ENCODE measurements around the gene MAP3K19. TPM values are rescaled to one million over a fixed set of nuclear protein-coding genes. Genes with fewer than 3 reads are reported as not detected.
A peak's percentile ranks its signal among the peaks of the same experiment; 100 is the strongest.
"Not testable (repeated sequence)": the region's sequence is repeated elsewhere in the genome, so short reads cannot be mapped to it uniquely, and the experiment has no call there.

Gene MAP3K19
- total and polyA plus RNA-seq, 5 donors from 2014 or later, result not detected

DNA sequence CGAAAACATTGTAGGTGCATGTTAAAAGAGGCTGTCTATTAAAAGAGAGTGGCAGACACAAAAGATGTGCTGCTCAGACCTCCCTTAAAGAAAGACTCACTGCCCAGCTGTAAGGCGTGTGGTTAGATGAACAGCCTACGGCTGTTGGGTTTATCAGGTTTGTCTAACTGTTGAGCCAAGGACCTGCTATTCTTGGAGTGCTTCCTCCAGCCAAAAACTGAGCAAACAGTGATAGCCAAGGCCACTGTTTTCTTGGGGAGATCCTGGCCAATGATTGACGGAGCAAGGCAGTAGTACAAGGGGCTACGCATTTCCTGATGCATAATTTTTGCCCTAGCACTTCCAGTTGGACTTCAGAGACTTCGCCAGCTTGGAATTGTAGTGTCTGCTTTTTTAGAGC lies 3.4 kb upstream of the MAP3K19 start:
- H3K36me3 ChIP-seq (ENCODE audit: control insufficient read depth, insufficient read depth, low read length), result no peaks in the 10 kb centered on the region
- Mint-ChIP-seq H3K27ac (peak overlapping the region in 2 of 3 donors; percentile 23 to 49), H3K4me1 (peaks cover 24 to 38% (median 33%) of the 10 kb centered on the region in 4 donors), H3K4me3 (peak overlapping the region; percentile 42 to 74 (median 65)), H3K9me3 (no peaks in the 10 kb centered on the region), H3K27me3 (no peaks in the 10 kb centered on the region), H3K36me3 (no peaks in the 10 kb centered on the region)
- DNase-seq (no peak), ATAC-seq (ENCODE audit: low read depth in 2 of 2) (no peak)
- peaks cover 24% of the 10 kb centered on the region for H3K4me1 ChIP-seq (ENCODE audit: control insufficient read depth, insufficient read depth, low read length, poor library complexity, severe bottlenecking)
- no peaks in the 10 kb centered on the region for H3K9me3 ChIP-seq (ENCODE audit: control insufficient read depth in 2 of 2, low read length in 2 of 2)
- peaks cover under 1% of the 10 kb centered on the region for H3K27me3 ChIP-seq (ENCODE audit: control insufficient read depth, insufficient read depth, low read length)
- H3K4me3 ChIP-seq (ENCODE audit: low read depth, low read length), result no peak overlapping the region
- no peak overlapping the region for H3K27ac ChIP-seq (ENCODE audit: insufficient read depth, low read length, poor library complexity, severe bottlenecking)

DNA sequence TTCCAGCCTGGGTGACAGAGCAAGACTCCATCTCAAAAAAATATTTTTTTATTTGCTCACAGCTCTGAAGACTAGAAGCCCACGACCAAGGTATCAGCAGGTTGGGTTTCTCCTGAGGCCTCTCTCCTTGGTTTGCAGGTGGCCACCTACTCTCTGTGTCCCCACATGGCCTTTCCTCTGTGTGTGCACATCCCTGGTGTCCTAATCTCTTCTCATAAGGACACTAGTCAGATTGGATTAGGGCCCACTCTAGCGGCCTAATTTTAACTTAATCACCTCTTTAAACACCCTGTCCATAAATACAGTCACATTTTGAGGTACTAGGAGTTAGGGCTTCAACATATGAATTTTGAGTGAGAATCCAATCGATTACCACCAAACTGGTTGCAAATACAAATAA lies 2.9 kb upstream of the MAP3K19 start:
- Mint-ChIP-seq H3K27me3 (no peaks in the 10 kb centered on the region), H3K9me3 (no peaks in the 10 kb centered on the region), H3K4me1 (peaks cover 22 to 35% (median 30%) of the 10 kb centered on the region in 4 donors), H3K36me3 (no peaks in the 10 kb centered on the region), H3K27ac (peak overlapping the region in 2 of 3 donors; percentile 49 to 51), H3K4me3 (peak overlapping the region in 2 of 4 donors; percentile 42 to 74)
- H3K4me1 ChIP-seq (ENCODE audit: control insufficient read depth, insufficient read depth, low read length, poor library complexity, severe bottlenecking), result peaks cover 24% of the 10 kb centered on the region
- ATAC-seq (ENCODE audit: low read depth in 2 of 2) (no peak), DNase-seq (no peak)
- peaks cover 2% of the 10 kb centered on the region for H3K27me3 ChIP-seq (ENCODE audit: control insufficient read depth, insufficient read depth, low read length)
- no peak overlapping the region for H3K27ac ChIP-seq (ENCODE audit: insufficient read depth, low read length, poor library complexity, severe bottlenecking)
- H3K4me3 ChIP-seq (ENCODE audit: low read depth, low read length), result no peak overlapping the region
- no peaks in the 10 kb centered on the region for H3K9me3 ChIP-seq (ENCODE audit: control insufficient read depth in 2 of 2, low read length in 2 of 2)
- H3K36me3 ChIP-seq (ENCODE audit: control insufficient read depth, insufficient read depth, low read length), result no peaks in the 10 kb centered on the region

DNA sequence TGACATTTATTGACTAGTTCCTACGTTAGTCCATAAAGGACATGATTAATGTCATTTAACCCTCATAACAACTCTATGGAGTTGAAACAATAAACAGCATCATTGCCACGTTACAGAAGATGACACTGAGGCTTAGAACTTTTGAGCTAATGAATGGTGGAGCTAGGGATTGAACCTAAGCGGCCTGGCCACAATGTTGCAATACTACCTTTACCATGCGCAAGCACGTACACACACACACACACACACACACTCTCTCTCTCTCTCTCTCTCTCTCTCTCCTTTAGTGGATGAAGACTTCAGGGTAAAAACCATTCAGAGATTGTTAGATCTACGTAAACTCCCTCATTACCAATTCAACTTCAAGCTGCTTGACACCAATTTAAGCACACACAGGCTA lies 875 bp upstream of the MAP3K19 start:
- Histone ChIP-seq H3K9me3 (ENCODE audit: control insufficient read depth in 2 of 2, low read length in 2 of 2) (no peaks in the 10 kb centered on the region), H3K4me1 (ENCODE audit: control insufficient read depth, insufficient read depth, low read length, poor library complexity, severe bottlenecking) (peaks cover 5% of the 10 kb centered on the region), H3K4me3 (ENCODE audit: low read depth, low read length) (no peak overlapping the region), H3K27me3 (ENCODE audit: control insufficient read depth, insufficient read depth, low read length) (peaks cover 4% of the 10 kb centered on the region), H3K36me3 (ENCODE audit: control insufficient read depth, insufficient read depth, low read length) (no peaks in the 10 kb centered on the region), H3K27ac (ENCODE audit: insufficient read depth, low read length, poor library complexity, severe bottlenecking) (no peak overlapping the region)
- Mint-ChIP-seq H3K27ac (no peak overlapping the region), H3K4me3 (peak overlapping the region in 1 of 4 donors; percentile 39), H3K9me3 (no peaks in the 10 kb centered on the region), H3K27me3 (no peaks in the 10 kb centered on the region), H3K4me1 (peaks cover 5 to 15% (median 11%) of the 10 kb centered on the region in 4 donors), H3K36me3 (no peaks in the 10 kb centered on the region)
- ATAC-seq (ENCODE audit: low read depth in 2 of 2) (no peak), DNase-seq (no peak)

DNA sequence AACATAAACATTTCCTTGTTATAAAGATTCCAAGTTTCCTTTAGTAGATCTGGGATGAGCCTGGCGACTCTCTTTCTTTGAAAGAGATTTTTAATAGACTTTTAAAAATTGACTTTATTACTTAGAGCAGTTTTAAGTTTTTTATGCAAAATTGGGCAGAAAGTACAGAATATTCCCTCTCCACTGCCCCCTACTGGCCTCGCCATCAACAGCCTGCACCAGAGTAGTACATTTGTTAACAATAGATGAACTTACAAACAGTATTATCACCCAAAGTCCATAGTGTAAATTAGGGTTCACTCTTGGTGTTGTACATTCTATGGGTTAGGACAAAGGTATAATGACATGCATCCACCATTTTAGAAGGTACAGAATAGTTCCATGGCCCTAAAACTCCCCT lies 3.9 kb downstream of the MAP3K19 start:
- Histone ChIP-seq H3K4me1 (ENCODE audit: control insufficient read depth, insufficient read depth, low read length, poor library complexity, severe bottlenecking) (no peaks in the 10 kb centered on the region), H3K9me3 (ENCODE audit: control insufficient read depth in 2 of 2, low read length in 2 of 2) (no peaks in the 10 kb centered on the region), H3K4me3 (ENCODE audit: low read depth, low read length) (no peak overlapping the region), H3K27me3 (ENCODE audit: control insufficient read depth, insufficient read depth, low read length) (peaks cover 8% of the 10 kb centered on the region), H3K36me3 (ENCODE audit: control insufficient read depth, insufficient read depth, low read length) (no peaks in the 10 kb centered on the region), H3K27ac (ENCODE audit: insufficient read depth, low read length, poor library complexity, severe bottlenecking) (no peak overlapping the region)
- Mint-ChIP-seq H3K27ac (no peak overlapping the region), H3K4me1 (no peaks in the 10 kb centered on the region), H3K27me3 (peaks cover 11% of the 10 kb centered on the region), H3K4me3 (no peak overlapping the region), H3K36me3 (no peaks in the 10 kb centered on the region), H3K9me3 (no peaks in the 10 kb centered on the region)
- peak in 1 of 3 donors; percentile 39 for DNase-seq
- ATAC-seq (ENCODE audit: low read depth in 2 of 2), result no peak

DNA sequence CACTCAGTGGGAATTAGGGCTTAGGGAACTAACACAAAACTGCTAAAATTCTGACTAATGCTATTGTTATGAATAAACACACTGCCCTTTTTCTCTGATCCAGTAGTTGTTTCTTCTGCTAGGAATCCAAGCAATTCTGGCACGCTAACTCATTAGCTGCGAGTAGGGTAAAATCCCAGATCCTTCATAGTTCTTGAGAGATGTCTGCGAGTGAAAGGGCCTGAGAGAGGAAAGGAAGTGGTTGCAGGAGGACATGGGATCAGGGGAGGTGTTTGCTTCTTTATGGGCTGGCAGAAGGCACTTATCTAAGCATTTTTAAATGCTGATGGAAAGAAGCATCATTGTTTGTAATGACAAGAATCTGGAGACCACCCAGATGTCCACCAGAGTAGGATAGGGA lies 9.4 kb downstream of the MAP3K19 start:
- peaks cover 4% of the 10 kb centered on the region for H3K27me3 ChIP-seq (ENCODE audit: control insufficient read depth, insufficient read depth, low read length)
- no peak overlapping the region for H3K4me3 ChIP-seq (ENCODE audit: low read depth, low read length)
- peaks cover 13% of the 10 kb centered on the region for H3K27me3 Mint-ChIP-seq
- H3K36me3 Mint-ChIP-seq, result no peaks in the 10 kb centered on the region
- no peak overlapping the region for H3K27ac ChIP-seq (ENCODE audit: insufficient read depth, low read length, poor library complexity, severe bottlenecking)
- no peaks in the 10 kb centered on the region for H3K4me1 Mint-ChIP-seq
- H3K9me3 Mint-ChIP-seq, result no peaks in the 10 kb centered on the region
- H3K9me3 ChIP-seq (ENCODE audit: control insufficient read depth in 2 of 2, low read length in 2 of 2), result no peaks in the 10 kb centered on the region
- H3K4me3 Mint-ChIP-seq, result no peak overlapping the region
- H3K36me3 ChIP-seq (ENCODE audit: control insufficient read depth, insufficient read depth, low read length), result no peaks in the 10 kb centered on the region
- DNase-seq (no peak), ATAC-seq (ENCODE audit: low read depth in 2 of 2) (no peak)
- H3K4me1 ChIP-seq (ENCODE audit: control insufficient read depth, insufficient read depth, low read length, poor library complexity, severe bottlenecking), result no peaks in the 10 kb centered on the region
- no peak overlapping the region for H3K27ac Mint-ChIP-seq

DNA sequence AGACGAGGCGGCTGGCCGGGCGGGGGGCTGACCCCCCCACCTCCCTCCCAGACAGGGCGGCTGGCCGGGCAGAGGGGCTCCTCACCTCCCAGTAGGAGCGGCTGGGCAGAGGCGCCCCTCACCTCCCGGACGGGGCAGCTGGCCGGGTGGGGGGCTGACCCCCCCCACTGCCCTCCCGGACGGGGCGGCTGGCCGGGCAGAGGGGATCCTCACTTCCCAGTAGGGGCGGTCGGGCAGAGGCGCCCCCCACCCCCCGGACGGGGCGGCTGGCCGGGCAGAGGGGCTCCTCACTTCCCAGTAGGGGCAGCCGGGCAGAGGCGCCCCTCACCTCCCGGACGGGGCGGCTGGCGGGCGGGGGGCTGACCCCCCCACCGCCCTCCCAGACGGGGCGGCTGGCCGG lies 14.0 kb downstream of the MAP3K19 start:
- not testable (repeated sequence) for H3K36me3 Mint-ChIP-seq; H3K9me3 Mint-ChIP-seq; H3K27me3 ChIP-seq (ENCODE audit: control insufficient read depth, insufficient read depth, low read length); H3K4me3 ChIP-seq (ENCODE audit: low read depth, low read length); H3K36me3 ChIP-seq (ENCODE audit: control insufficient read depth, insufficient read depth, low read length); DNase-seq; H3K27ac Mint-ChIP-seq; H3K27ac ChIP-seq (ENCODE audit: insufficient read depth, low read length, poor library complexity, severe bottlenecking); H3K4me1 Mint-ChIP-seq; H3K9me3 ChIP-seq (ENCODE audit: control insufficient read depth in 2 of 2, low read length in 2 of 2); H3K4me3 Mint-ChIP-seq; ATAC-seq (ENCODE audit: low read depth in 2 of 2); H3K4me1 ChIP-seq (ENCODE audit: control insufficient read depth, insufficient read depth, low read length, poor library complexity, severe bottlenecking)
- peaks cover 14% of the 10 kb centered on the region for H3K27me3 Mint-ChIP-seq

DNA sequence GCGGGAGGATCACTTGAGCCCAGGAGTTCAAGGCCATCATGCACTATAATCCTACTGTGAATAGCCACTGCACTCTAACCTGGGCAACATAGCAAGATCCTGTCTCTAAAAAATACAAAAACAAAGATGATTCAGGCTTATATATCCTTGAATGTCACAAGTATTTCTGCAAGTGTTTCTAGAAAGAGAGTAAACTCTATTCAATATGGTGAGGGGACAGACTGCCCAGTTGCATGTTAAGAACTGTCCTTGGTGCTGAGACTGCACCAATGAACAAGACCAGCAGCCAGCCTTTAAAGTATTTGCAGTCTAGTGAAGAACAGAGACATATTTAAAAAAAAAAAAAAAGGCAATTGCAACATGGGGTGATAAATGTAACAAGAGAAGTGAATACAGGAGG lies 16.4 kb downstream of the MAP3K19 start:
- H3K27me3 ChIP-seq (ENCODE audit: control insufficient read depth, insufficient read depth, low read length), result peaks cover 3% of the 10 kb centered on the region
- no peaks in the 10 kb centered on the region for H3K9me3 ChIP-seq (ENCODE audit: control insufficient read depth in 2 of 2, low read length in 2 of 2)
- H3K36me3 ChIP-seq (ENCODE audit: control insufficient read depth, insufficient read depth, low read length), result no peaks in the 10 kb centered on the region
- DNase-seq, result peak in 1 of 3 donors; percentile 29
- Mint-ChIP-seq H3K36me3 (no peaks in the 10 kb centered on the region), H3K27ac (no peak overlapping the region), H3K4me1 (no peaks in the 10 kb centered on the region), H3K9me3 (peaks cover 0 to 5% (median 1%) of the 10 kb centered on the region in 7 donors), H3K27me3 (peaks cover 23% of the 10 kb centered on the region), H3K4me3 (no peak overlapping the region)
- H3K4me3 ChIP-seq (ENCODE audit: low read depth, low read length), result no peak overlapping the region
- no peaks in the 10 kb centered on the region for H3K4me1 ChIP-seq (ENCODE audit: control insufficient read depth, insufficient read depth, low read length, poor library complexity, severe bottlenecking)
- H3K27ac ChIP-seq (ENCODE audit: insufficient read depth, low read length, poor library complexity, severe bottlenecking), result no peak overlapping the region
- ATAC-seq (ENCODE audit: low read depth in 2 of 2), result no peak

DNA sequence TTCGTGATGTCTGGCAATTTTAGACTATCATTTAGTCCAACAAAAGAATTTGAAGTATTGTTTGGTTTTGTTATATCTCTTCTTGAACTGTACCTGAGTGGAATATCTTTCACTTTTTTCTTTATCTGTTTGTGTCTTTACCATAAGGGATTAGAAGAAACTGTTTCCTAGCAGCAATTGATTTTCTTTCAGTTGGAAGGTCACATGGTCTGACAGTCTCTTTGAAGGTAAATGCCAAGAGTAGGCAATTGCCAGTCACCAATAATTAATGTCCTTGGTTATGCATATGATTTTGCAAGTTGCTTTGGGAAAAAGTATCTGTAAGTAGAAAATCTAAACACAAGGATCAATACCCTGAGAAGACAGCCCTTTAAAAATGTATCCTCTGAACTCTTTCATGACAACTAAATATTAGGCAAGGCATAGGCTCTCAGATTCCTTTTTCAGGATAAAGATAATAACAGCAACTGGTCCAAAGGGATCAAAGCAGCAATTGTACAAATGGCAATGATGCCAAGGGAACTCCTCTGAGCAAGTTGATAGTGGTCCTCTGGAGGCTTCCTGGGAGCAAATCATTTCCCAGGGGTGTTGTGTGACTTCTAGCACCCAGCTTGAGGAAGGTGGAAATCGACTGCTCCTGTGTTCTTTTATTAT lies 17.6 kb downstream of the MAP3K19 start:
- H3K27me3 ChIP-seq (ENCODE audit: control insufficient read depth, insufficient read depth, low read length), result peaks cover 5% of the 10 kb centered on the region
- no peaks in the 10 kb centered on the region for H3K36me3 ChIP-seq (ENCODE audit: control insufficient read depth, insufficient read depth, low read length)
- Mint-ChIP-seq H3K27me3 (peaks cover 23% of the 10 kb centered on the region), H3K9me3 (peaks cover 0 to 5% (median 2%) of the 10 kb centered on the region in 7 donors), H3K4me3 (no peak overlapping the region), H3K4me1 (no peaks in the 10 kb centered on the region), H3K27ac (no peak overlapping the region), H3K36me3 (no peaks in the 10 kb centered on the region)
- H3K27ac ChIP-seq (ENCODE audit: insufficient read depth, low read length, poor library complexity, severe bottlenecking), result no peak overlapping the region
- H3K4me3 ChIP-seq (ENCODE audit: low read depth, low read length), result no peak overlapping the region
- DNase-seq (no peak), ATAC-seq (ENCODE audit: low read depth in 2 of 2) (no peak)
- H3K4me1 ChIP-seq (ENCODE audit: control insufficient read depth, insufficient read depth, low read length, poor library complexity, severe bottlenecking), result no peaks in the 10 kb centered on the region
- H3K9me3 ChIP-seq (ENCODE audit: control insufficient read depth in 2 of 2, low read length in 2 of 2), result no peaks in the 10 kb centered on the region
